Ovary (tissue), 3 donors: ENCODE data around the gene RELA.

Experiments
- CTCF ChIP-seq, 3 donors: fragments of 450-650 bp in 2 of 3; fragments of 200-600 bp in 1 of 3; IDR thresholded peaks; one replicate each; pipeline versions ENCODE4 v1.5.1 to v1.8.0; 2016 to 2022; ENCODE audit warnings: antibody characterized with exemption in 3 of 3, mild to moderate bottlenecking in 1 of 3
- EP300 ChIP-seq: sonication (generic); formaldehyde crosslinking; IDR thresholded peaks from one replicate; pipeline ENCODE4 v1.6.1; 2017; ENCODE audit warnings: antibody characterized with exemption
- POLR2A ChIP-seq: fragments of 450-650 bp; IDR thresholded peaks from one replicate; pipeline ENCODE4 v1.6.1; 2017; ENCODE audit warnings: antibody characterized with exemption, mild to moderate bottlenecking, moderate library complexity
- donor health status: DM: no; HTN: no; CAD: no.

- TF ChIP-seq CTCF (IDR thresholded peaks at IDR 0.05) (no peak), POLR2A (no peak), EP300 (no peak)
Measured at GRCh38 chr11:65695459-65696241, 32.9 kb upstream of the RELA start.
